ENCODE results near the gene FAAH2. TPM values are rescaled to one million over a fixed set of nuclear protein-coding genes. Genes with fewer than 3 reads are reported as not detected.
"Not testable (repeated sequence)": the region's sequence is repeated elsewhere in the genome, so short reads cannot be mapped to it uniquely, and the experiment has no call there.

FAAH2 gene
- total RNA-seq, 1 donor from 2014 or later, result 3.1 TPM

DNA sequence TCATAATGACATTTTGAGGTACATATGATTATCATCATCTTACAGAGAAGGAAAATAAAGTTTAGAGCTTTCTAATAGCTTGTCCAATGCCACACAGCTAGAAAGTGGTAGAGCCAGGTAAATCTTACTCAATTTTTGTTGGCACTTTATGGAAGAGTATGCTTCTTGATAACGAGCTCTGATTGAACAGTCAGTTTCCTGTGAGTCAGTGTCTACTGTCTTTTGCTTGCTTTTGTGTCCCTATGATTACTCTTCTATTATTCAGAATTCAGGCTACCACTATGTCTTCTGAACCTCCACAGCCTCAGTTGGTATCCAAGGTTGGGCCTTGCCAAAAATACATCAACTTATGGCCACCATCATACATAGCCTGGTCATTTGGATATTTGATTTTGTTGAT, 2.6 kb downstream of the FAAH2 start:
- CTCF ChIA-PET, result no interaction called here
- TF ChIP-seq, protein P1, sequence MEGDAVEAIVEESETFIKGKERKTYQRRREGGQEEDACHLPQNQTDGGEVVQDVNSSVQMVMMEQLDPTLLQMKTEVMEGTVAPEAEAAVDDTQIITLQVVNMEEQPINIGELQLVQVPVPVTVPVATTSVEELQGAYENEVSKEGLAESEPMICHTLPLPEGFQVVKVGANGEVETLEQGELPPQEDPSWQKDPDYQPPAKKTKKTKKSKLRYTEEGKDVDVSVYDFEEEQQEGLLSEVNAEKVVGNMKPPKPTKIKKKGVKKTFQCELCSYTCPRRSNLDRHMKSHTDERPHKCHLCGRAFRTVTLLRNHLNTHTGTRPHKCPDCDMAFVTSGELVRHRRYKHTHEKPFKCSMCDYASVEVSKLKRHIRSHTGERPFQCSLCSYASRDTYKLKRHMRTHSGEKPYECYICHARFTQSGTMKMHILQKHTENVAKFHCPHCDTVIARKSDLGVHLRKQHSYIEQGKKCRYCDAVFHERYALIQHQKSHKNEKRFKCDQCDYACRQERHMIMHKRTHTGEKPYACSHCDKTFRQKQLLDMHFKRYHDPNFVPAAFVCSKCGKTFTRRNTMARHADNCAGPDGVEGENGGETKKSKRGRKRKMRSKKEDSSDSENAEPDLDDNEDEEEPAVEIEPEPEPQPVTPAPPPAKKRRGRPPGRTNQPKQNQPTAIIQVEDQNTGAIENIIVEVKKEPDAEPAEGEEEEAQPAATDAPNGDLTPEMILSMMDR (IDR thresholded peaks at IDR 0.05), result no peak
- no peaks in the 10 kb centered on the region for H3K27me3 Mint-ChIP-seq
- intact Hi-C loops (cut with micrococcal nuclease), result loop anchor here (5.0 kb wide), 1 partner anchor 477 kb away; no protein-coding TSS in a partner anchor
- peaks cover 12% of the 10 kb centered on the region for H3K4me1 Mint-ChIP-seq
- no peak for ATAC-seq (ENCODE audit: low read depth)
- H3K9me3 Mint-ChIP-seq, result no peaks in the 10 kb centered on the region
- POLR2A ChIA-PET, result no interaction called here
- no peaks in the 10 kb centered on the region for H3K36me3 Mint-ChIP-seq (ENCODE audit: low read depth)
- DNase-seq, result no peak
- no peak overlapping the region for H3K27ac Mint-ChIP-seq
- no peak overlapping the region for H3K4me3 Mint-ChIP-seq

DNA sequence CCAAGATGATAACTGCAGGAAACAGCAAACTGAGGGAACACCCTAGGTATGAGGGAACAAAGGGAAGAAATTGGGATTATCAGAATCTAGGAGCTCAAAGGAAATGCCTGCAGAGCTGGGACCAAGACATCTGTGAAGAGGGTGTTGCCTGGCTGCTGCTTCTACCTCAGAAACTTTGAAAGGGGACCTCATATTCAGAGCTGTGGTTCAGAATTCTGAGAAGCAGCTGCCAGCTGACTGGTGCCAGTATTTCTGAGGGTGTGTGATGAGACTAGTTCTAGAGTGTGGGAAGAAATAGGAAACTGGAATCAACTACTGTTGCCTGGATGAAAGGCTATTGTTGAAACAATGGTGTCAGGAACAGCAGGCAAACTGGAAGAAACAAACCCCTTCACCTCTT, 8.5 kb downstream of the FAAH2 start:
- H3K9me3 Mint-ChIP-seq, result no peaks in the 10 kb centered on the region
- no peaks in the 10 kb centered on the region for H3K36me3 Mint-ChIP-seq (ENCODE audit: low read depth)
- no peaks in the 10 kb centered on the region for H3K27me3 Mint-ChIP-seq
- TF ChIP-seq, protein P1 (IDR thresholded peaks at IDR 0.05), result no peak
- CTCF ChIA-PET, result no interaction called here
- DNase-seq (no peak), ATAC-seq (ENCODE audit: low read depth) (no peak)
- POLR2A ChIA-PET, result no interaction called here
- no peak overlapping the region for H3K27ac Mint-ChIP-seq
- H3K4me1 Mint-ChIP-seq, result no peaks in the 10 kb centered on the region
- H3K4me3 Mint-ChIP-seq, result no peak overlapping the region
- intact Hi-C loops (cut with micrococcal nuclease), result no loop called here

DNA sequence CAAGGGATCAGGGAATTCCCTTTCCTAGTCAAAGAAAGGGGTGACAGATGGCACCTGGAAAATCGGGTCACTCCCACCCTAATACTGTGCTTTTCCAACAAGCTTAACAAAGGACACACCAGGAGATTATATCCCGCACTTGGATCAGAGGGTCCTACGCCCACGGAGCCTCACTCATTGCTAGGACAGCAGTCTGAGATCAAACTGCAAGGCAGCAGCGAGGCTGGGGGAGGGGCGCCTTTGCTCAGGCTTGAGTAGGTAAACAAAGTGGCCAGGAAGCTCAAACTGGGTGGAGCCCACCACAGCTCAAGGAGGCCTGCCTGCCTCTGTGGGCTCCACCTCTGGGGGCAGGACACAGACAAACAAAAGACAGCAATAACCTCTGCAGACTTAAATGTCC, 9.2 kb downstream of the FAAH2 start:
- H3K4me3 Mint-ChIP-seq; POLR2A ChIA-PET; ATAC-seq (ENCODE audit: low read depth); H3K4me1 Mint-ChIP-seq; H3K27me3 Mint-ChIP-seq; DNase-seq; CTCF ChIA-PET; H3K36me3 Mint-ChIP-seq (ENCODE audit: low read depth); H3K27ac Mint-ChIP-seq; intact Hi-C loops (cut with micrococcal nuclease); H3K9me3 Mint-ChIP-seq: not testable (repeated sequence)

DNA sequence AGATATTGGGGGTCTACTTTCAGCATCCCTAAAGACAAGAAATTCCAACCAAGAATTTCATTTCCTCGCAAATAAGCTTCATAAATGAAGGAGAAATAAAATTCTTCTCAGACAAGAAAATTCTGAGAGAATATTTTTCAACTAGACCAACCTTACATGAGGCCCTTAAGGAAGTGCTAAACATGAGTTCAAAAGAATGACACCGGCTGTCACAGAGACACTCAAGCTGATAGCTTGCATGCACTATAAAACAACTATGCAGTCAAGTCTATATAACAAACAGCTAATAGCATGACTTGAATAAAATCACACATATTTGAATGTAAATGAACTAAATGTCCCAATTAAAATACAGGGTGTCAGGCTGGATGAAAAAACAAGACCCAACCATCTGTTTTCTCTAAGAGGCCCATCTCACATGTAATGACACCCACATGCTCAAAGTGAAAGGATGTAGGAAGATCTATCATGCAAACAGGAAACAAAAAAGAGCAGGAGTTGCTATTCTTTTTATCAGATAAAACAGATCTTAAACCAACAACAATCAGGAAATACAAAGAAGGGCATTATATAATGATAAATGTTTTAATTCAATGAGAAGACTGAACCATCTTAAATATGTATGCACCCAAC, 27.2 kb downstream of the FAAH2 start:
- TF ChIP-seq, protein P1 (IDR thresholded peaks at IDR 0.05), result no peak
- intact Hi-C loops (cut with micrococcal nuclease), result no loop called here
- Mint-ChIP-seq H3K27ac (no peak overlapping the region), H3K9me3 (peaks cover 5% of the 10 kb centered on the region), H3K36me3 (ENCODE audit: low read depth) (no peaks in the 10 kb centered on the region), H3K27me3 (no peaks in the 10 kb centered on the region), H3K4me1 (no peaks in the 10 kb centered on the region), H3K4me3 (no peak overlapping the region)
- POLR2A ChIA-PET, result no interaction called here
- ATAC-seq (ENCODE audit: low read depth) (no peak), DNase-seq (no peak)
- CTCF ChIA-PET, result no interaction called here

DNA sequence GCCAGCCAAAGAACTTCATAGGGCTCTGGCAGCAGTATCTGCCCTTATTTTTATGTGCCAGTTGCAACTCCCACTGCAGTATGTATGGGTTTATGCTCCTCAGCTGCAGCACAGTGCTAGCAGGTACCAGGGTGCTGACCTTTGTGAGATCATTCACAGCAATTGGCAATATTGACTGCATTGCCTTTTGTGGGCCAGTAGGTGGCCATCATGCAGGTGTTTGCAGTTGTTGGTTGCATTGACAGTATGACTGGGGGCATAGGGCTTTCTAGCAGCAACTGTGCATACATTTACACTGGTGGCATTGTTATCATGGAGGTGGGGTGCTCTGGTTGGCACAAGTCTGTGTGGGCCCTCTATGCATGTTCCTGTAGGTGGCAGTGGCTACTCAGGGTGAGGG, 42.5 kb downstream of the FAAH2 start:
- Mint-ChIP-seq H3K27me3 (no peaks in the 10 kb centered on the region), H3K4me3 (no peak overlapping the region), H3K9me3 (peaks cover 4% of the 10 kb centered on the region), H3K27ac (no peak overlapping the region), H3K36me3 (ENCODE audit: low read depth) (peaks cover 4% of the 10 kb centered on the region), H3K4me1 (no peaks in the 10 kb centered on the region)
- TF ChIP-seq, protein P1 (IDR thresholded peaks at IDR 0.05), result no peak
- intact Hi-C loops (cut with micrococcal nuclease), result no loop called here
- no peak for ATAC-seq (ENCODE audit: low read depth)
- POLR2A ChIA-PET, result no interaction called here
- no peak for DNase-seq
- CTCF ChIA-PET, result no interaction called here

DNA sequence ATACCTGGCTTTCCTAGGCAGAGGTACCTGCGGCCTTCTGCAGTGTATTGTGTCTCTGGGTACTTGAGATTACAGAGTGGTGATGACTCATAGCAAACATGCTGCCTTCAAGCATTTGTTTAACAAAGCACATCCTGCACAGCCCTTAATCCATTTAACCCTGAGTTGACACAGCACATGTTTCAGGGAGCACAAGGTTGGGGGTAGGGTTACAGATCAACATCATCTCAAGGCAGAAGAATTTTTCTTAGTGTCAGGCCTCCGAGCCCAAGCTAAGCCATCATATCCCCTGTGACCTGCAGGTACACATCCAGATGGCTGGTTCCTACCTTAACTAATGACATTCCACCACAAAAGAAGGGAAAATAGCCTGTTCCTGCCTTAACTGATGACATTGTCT, 49.3 kb downstream of the FAAH2 start:
- H3K4me1 Mint-ChIP-seq, POLR2A ChIA-PET: not testable (repeated sequence)

More for the DNA sequence above, 49.3 kb downstream of the FAAH2 start:
- H3K4me3 Mint-ChIP-seq; intact Hi-C loops (cut with micrococcal nuclease); CTCF ChIA-PET; H3K27me3 Mint-ChIP-seq; H3K27ac Mint-ChIP-seq; ATAC-seq (ENCODE audit: low read depth); H3K36me3 Mint-ChIP-seq (ENCODE audit: low read depth); DNase-seq: not testable (repeated sequence)
- H3K9me3 Mint-ChIP-seq, result peaks cover 11% of the 10 kb centered on the region
